Naive thymus-derived CD4-positive, alpha-beta T cell (primary cell): ENCODE results near the gene RHBDF1. TPM values are rescaled to one million over a fixed set of nuclear protein-coding genes. Genes with fewer than 3 reads are reported as not detected.

Source experiments
- ATAC-seq: fragments of 150-1000 bp; cut with Tn5 transposase; 2 replicates; pipeline ENCODE4 v1.10.0; 2021; ENCODE audit warnings: mild to moderate bottlenecking, moderate library complexity
- CTCF ChIA-PET: fragments of 350-600 bp; sonication (Branson Sonifier 250); formaldehyde crosslinking; loops from one replicate; lab custom pipeline; 2021; ENCODE audit warnings: antibody characterized with exemption; lab: Charles Lee
- POLR2A ChIA-PET: fragments of 350-600 bp; sonication (Branson Sonifier 250); formaldehyde crosslinking; loops from one replicate; lab custom pipeline; 2021; ENCODE audit warnings: antibody characterized with exemption, inconsistent platforms; lab: Charles Lee
- DNase-seq, 9 donors: peaks; one replicate each; pipeline versions ENCODE4 v3.0.0 to v3.0.0-alpha.2; 2020 to 2022; ENCODE audit warnings: mixed read lengths in 1 of 9
- H3K27ac ChIP-seq: one replicate; pipeline ENCODE4 v1.7.0; 2013; ENCODE audit warnings: mild to moderate bottlenecking, low read depth, low read length, moderate library complexity
- H3K27me3 ChIP-seq, 2 donors: one replicate each; pipeline ENCODE4 v1.7.0; 2013; ENCODE audit warnings: low read length in 2 of 2, mild to moderate bottlenecking in 2 of 2, moderate library complexity in 2 of 2; ENCODE audit not compliant: control insufficient read depth in 2 of 2, insufficient read depth in 2 of 2
- H3K36me3 ChIP-seq, 3 experiments: 1 replicate in 2 of 3; 2 replicates in 1 of 3; pipeline ENCODE4 v1.7.0; 2013; ENCODE audit warnings: low read length in 3 of 3, mild to moderate bottlenecking in 3 of 3, moderate library complexity in 1 of 3; ENCODE audit not compliant: insufficient read depth in 3 of 3, control insufficient read depth in 2 of 3
- H3K4me1 ChIP-seq, 2 donors: one replicate each; pipeline ENCODE4 v1.7.0; 2013; ENCODE audit warnings: low read length in 2 of 2, mild to moderate bottlenecking in 2 of 2, moderate library complexity in 1 of 2; ENCODE audit not compliant: control insufficient read depth in 2 of 2, insufficient read depth in 2 of 2
- H3K4me3 ChIP-seq: 2 replicates; pipeline ENCODE4 v1.7.0; 2013; ENCODE audit warnings: mild to moderate bottlenecking, low read length
- H3K9me3 ChIP-seq, 3 experiments: 1 replicate in 2 of 3; 2 replicates in 1 of 3; pipeline ENCODE4 v1.7.0; 2013; ENCODE audit warnings: low read length in 3 of 3; ENCODE audit not compliant: control insufficient read depth in 2 of 3
- H3K27ac Mint-ChIP-seq, 9 donors: one replicate each; pipeline ENCODE4 v1.8.0; 2020 to 2022; ENCODE audit warnings: mixed read lengths in 9 of 9, mild to moderate bottlenecking in 8 of 9, moderate library complexity in 5 of 9, inconsistent platforms in 2 of 9
- H3K27me3 Mint-ChIP-seq, 5 donors: one replicate each; pipeline ENCODE4 v1.8.0; 2021 to 2022; ENCODE audit warnings: mixed read lengths in 5 of 5, mild to moderate bottlenecking in 1 of 5
- H3K36me3 Mint-ChIP-seq, 5 donors: one replicate each; pipeline ENCODE4 v1.8.0; 2020 to 2022; ENCODE audit warnings: mixed read lengths in 5 of 5, mild to moderate bottlenecking in 3 of 5, inconsistent platforms in 1 of 5
- H3K4me1 Mint-ChIP-seq, 7 donors: one replicate each; pipeline ENCODE4 v1.8.0; 2020 to 2022; ENCODE audit warnings: mixed read lengths in 7 of 7, mild to moderate bottlenecking in 3 of 7, inconsistent platforms in 1 of 7
- H3K4me3 Mint-ChIP-seq, 10 donors: one replicate each; pipeline ENCODE4 v1.8.0; 2020 to 2022; ENCODE audit warnings: mild to moderate bottlenecking in 10 of 10, mixed read lengths in 10 of 10, moderate library complexity in 6 of 10, inconsistent platforms in 2 of 10
- H3K9me3 Mint-ChIP-seq, 11 donors: one replicate each; pipeline ENCODE4 v1.8.0; 2020 to 2022; ENCODE audit warnings: mixed read lengths in 11 of 11, mild to moderate bottlenecking in 4 of 11, inconsistent platforms in 1 of 11, moderate library complexity in 1 of 11
- intact Hi-C, 2 donors: fragments of 100-400 bp; cut with micrococcal nuclease; formaldehyde crosslinking; loops; one replicate each; pipeline ENCODE4 v1.15.1; 2023
- polyA plus RNA-seq, 2 donors: library from polyadenylated mRNA; unstranded; fragments of 300-500 nt; fragmentation: Illumina TruSeq; gene quantifications; one replicate each; pipeline ENCODE4 v1.2.3, GENCODE V29; 2021
- total RNA-seq, 6 experiments: library from RNA in 5 of 6; stranded (reverse) in 5 of 6; gene quantifications; 1 replicate in 5 of 6; 2 replicates in 1 of 6; pipeline ENCODE4 v1.2.3 and lab custom pipeline; 2021 to 2026

The RHBDF1 gene
- total and polyA plus RNA-seq, 7 experiments from 2014 or later = 0.66 to 1.6 TPM; not detected in 5

DNA sequence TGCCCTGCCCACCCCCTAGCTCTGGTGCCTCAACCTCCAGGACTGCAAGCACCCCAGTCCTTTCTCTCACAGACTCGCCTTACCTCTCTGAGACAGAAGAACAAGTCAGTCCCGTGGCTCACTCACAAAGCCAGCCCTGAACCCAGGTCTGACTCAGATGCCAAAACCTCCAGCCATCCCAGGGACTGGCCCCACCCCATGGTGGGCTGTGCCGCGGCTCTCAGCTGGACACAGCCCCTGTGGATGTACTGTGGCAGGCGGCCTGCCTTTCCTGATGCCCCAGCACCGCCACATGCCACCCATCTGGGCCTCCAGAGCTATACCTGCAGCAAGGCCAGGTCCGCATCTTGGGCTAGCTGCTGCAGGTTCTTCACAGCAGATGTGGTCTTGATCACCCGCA is 25.4 kb upstream of the RHBDF1 start:
- Histone ChIP-seq H3K9me3 (no peaks in the 10 kb centered on the region), H3K27ac (no peak overlapping the region), H3K36me3 (peaks cover 0 to 19% (median 5%) of the 10 kb centered on the region in 3 experiments), H3K4me3 (no peak overlapping the region), H3K27me3 (no peaks in the 10 kb centered on the region), H3K4me1 (no peaks in the 10 kb centered on the region)
- Mint-ChIP-seq H3K36me3 (peaks cover 0 to 8% (median 0%) of the 10 kb centered on the region in 5 donors), H3K27ac (peak overlapping the region in 1 of 9 donors; percentile 43), H3K4me3 (no peak overlapping the region), H3K9me3 (no peaks in the 10 kb centered on the region), H3K4me1 (peaks cover 4 to 10% (median 4%) of the 10 kb centered on the region in 7 donors), H3K27me3 (no peaks in the 10 kb centered on the region)
- ChIA-PET CTCF (interaction anchor here (0.7 to 5.8 kb wide), 4 partner anchors 9 to 37 kb away, joined by 3 to 96 read pairs (median 6); no protein-coding TSS in a partner anchor), POLR2A (interaction anchor here (0.7 to 2.2 kb wide), 4 partner anchors 8 to 32 kb away, joined by 3 to 7 read pairs (median 4); no protein-coding TSS in a partner anchor)
- no peak for DNase-seq
- no peak for ATAC-seq
- intact Hi-C loops = loop anchor here (1.0 to 2.0 kb wide), 2 partner anchors 19 to 33 kb away; partner anchors contain the start of gene MPG (in 1 of the 2)

- peak; percentile 80 to 92 (median 89) for DNase-seq
- ATAC-seq = peak; percentile 100
- H3K9me3 Mint-ChIP-seq = no peaks in the 10 kb centered on the region
- no peaks in the 10 kb centered on the region for H3K27me3 Mint-ChIP-seq
- ChIA-PET POLR2A (interaction anchor here (0.6 to 2.2 kb wide), 6 partner anchors 9 to 358 kb away, joined by 3 to 7 read pairs (median 4); partner anchors contain the start of genes POLR3K and SNRNP25), CTCF (interaction anchor here (0.6 to 5.8 kb wide), 11 partner anchors 10 to 274 kb away, joined by 3 to 96 read pairs (median 3); partner anchors contain the start of gene MRPL28)
- Histone ChIP-seq H3K27me3 (no peaks in the 10 kb centered on the region), H3K4me3 (no peak overlapping the region), H3K27ac (no peak overlapping the region), H3K36me3 (peaks cover 0 to 28% (median 5%) of the 10 kb centered on the region in 3 experiments), H3K9me3 (no peaks in the 10 kb centered on the region), H3K4me1 (no peaks in the 10 kb centered on the region)
- H3K27ac Mint-ChIP-seq = peak overlapping the region in 2 of 9 donors; percentile 38 to 53
- intact Hi-C loops = loop anchor here (1.0 to 2.0 kb wide), 2 partner anchors 18 to 32 kb away; partner anchors contain the start of gene MPG (in 1 of the 2)
- H3K4me1 Mint-ChIP-seq = peaks cover 0 to 10% (median 4%) of the 10 kb centered on the region in 7 donors
- no peak overlapping the region for H3K4me3 Mint-ChIP-seq
- H3K36me3 Mint-ChIP-seq = peaks cover 0 to 8% (median 0%) of the 10 kb centered on the region in 5 donors
These were observed 24.5 kb upstream of the RHBDF1 start for GRCh38 chr16:96935-97381.

GRCh38 chr16:94918-95265 is 22.5 kb upstream of the RHBDF1 start:
- Mint-ChIP-seq H3K36me3 (peaks cover 0 to 7% (median 0%) of the 10 kb centered on the region in 5 donors), H3K9me3 (no peaks in the 10 kb centered on the region), H3K4me1 (peaks cover 0 to 10% (median 4%) of the 10 kb centered on the region in 7 donors), H3K27ac (peak overlapping the region in 1 of 9 donors; percentile 53), H3K27me3 (no peaks in the 10 kb centered on the region), H3K4me3 (no peak overlapping the region)
- ChIA-PET POLR2A (interaction anchor here (0.9 to 1.5 kb wide), 3 partner anchors 9 to 30 kb away, joined by 3 to 4 read pairs (median 3); no protein-coding TSS in a partner anchor), CTCF (interaction anchor here (0.6 to 5.8 kb wide), 5 partner anchors 10 to 1228 kb away, joined by 3 to 96 read pairs (median 4); no protein-coding TSS in a partner anchor)
- Histone ChIP-seq H3K27ac (no peak overlapping the region), H3K4me1 (no peaks in the 10 kb centered on the region), H3K27me3 (no peaks in the 10 kb centered on the region), H3K36me3 (peaks cover 0 to 42% (median 5%) of the 10 kb centered on the region in 3 experiments), H3K4me3 (no peak overlapping the region), H3K9me3 (no peaks in the 10 kb centered on the region)
- ATAC-seq = no peak
- no peak for DNase-seq
- intact Hi-C loops = no loop called here

GRCh38 chr16:92431-93339 is 20.3 kb upstream of the RHBDF1 start:
- Histone ChIP-seq H3K9me3 (no peaks in the 10 kb centered on the region), H3K4me3 (no peak overlapping the region), H3K27ac (no peak overlapping the region), H3K4me1 (no peaks in the 10 kb centered on the region), H3K36me3 (peaks cover 0 to 54% (median 0%) of the 10 kb centered on the region in 3 experiments), H3K27me3 (no peaks in the 10 kb centered on the region)
- H3K4me3 Mint-ChIP-seq = no peak overlapping the region
- H3K27ac Mint-ChIP-seq = no peak overlapping the region
- DNase-seq = no peak
- CTCF ChIA-PET = interaction anchor here (5.8 kb wide), 1 partner anchor 28 kb away, joined by 96 read pairs; no protein-coding TSS in a partner anchor
- H3K4me1 Mint-ChIP-seq = peaks cover 0 to 7% (median 4%) of the 10 kb centered on the region in 7 donors
- no peaks in the 10 kb centered on the region for H3K27me3 Mint-ChIP-seq
- POLR2A ChIA-PET = no interaction called here
- no peak for ATAC-seq
- H3K9me3 Mint-ChIP-seq = no peaks in the 10 kb centered on the region
- intact Hi-C loops = no loop called here
- peaks cover 0 to 4% (median 0%) of the 10 kb centered on the region in 5 donors for H3K36me3 Mint-ChIP-seq

- no peak overlapping the region for H3K4me3 ChIP-seq
- Mint-ChIP-seq H3K36me3 (peaks cover 0 to 4% (median 0%) of the 10 kb centered on the region in 5 donors), H3K9me3 (no peaks in the 10 kb centered on the region), H3K4me3 (no peak overlapping the region), H3K4me1 (no peaks in the 10 kb centered on the region), H3K27me3 (no peaks in the 10 kb centered on the region), H3K27ac (peak overlapping the region in 2 of 9 donors; percentile 46)
- no peak for DNase-seq
- intact Hi-C loops = no loop called here
- no peaks in the 10 kb centered on the region for H3K9me3 ChIP-seq
- no peak for ATAC-seq
- CTCF ChIA-PET = interaction anchor here (0.5 to 0.8 kb wide), 5 partner anchors 16 to 410 kb away, joined by 3 read pairs; no protein-coding TSS in a partner anchor
- POLR2A ChIA-PET = no interaction called here
- no peak overlapping the region for H3K27ac ChIP-seq
- peaks cover 0 to 63% (median 0%) of the 10 kb centered on the region in 3 experiments for H3K36me3 ChIP-seq
- H3K4me1 ChIP-seq = no peaks in the 10 kb centered on the region
- H3K27me3 ChIP-seq = no peaks in the 10 kb centered on the region
These were observed 19.1 kb upstream of the RHBDF1 start for GRCh38 chr16:91484-91883.
